Pancreas (tissue), 10 donors: ENCODE measurements around the gene ARL16. TPM values are rescaled to one million over a fixed set of nuclear protein-coding genes. Genes with fewer than 3 reads are reported as not detected.

Source experiments
- ATAC-seq, 4 donors: fragments of 200-7000 bp; cut with Tn5 transposase; one replicate each; pipeline versions ENCODE4 v1.8.0 to v1.9.1; 2020; ENCODE audit warnings: mild to moderate bottlenecking in 4 of 4, moderate library complexity in 4 of 4
- DNase-seq, 6 donors: peaks; one replicate each; pipeline ENCODE4 v3.0.0-alpha.2; 2020
- FAIRE-seq: peaks from 2 replicates; lab custom pipeline; 2012; peaks lifted over from hg19 to GRCh38; lab: Jason Lieb, UNC
- H3K27ac ChIP-seq, 4 donors: fragments of 200-600 bp; sonication (generic); 1 replicate in 3 of 4; 2 replicates in 1 of 4; pipeline versions ENCODE4 v1.5.0 to v1.8.0; 2020
- H3K27me3 ChIP-seq, 4 donors: fragments of 200-600 bp; one replicate each; pipeline ENCODE4 v1.8.0; 2021
- H3K36me3 ChIP-seq, 3 donors: fragments of 200-600 bp; sonication (generic) in 1 of 3; one replicate each; pipeline versions ENCODE4 v1.5.0 to v1.8.0; 2020 to 2021
- H3K4me1 ChIP-seq, 3 donors: fragments of 200-600 bp; one replicate each; pipeline ENCODE4 v1.8.0; 2021
- H3K4me3 ChIP-seq, 4 donors: fragments of 200-600 bp; sonication (generic) in 2 of 4; one replicate each; pipeline versions ENCODE4 v1.5.0 to v1.8.0; 2020 to 2021
- H3K9me3 ChIP-seq, 4 donors: fragments of 200-600 bp; one replicate each; pipeline ENCODE4 v1.8.0; 2021
- WGBS, 2 donors: extraction: QIAGEN DNeasy Blood & Tissue Kit; methylation state at CpG; one replicate each; pipeline ENCODE4 v1.1.7; 2013; 5-methylcytosine and 5-hydroxymethylcytosine counted together
- intact Hi-C, 3 donors: fragments of 100-400 bp; cut with DNase I; formaldehyde crosslinking; loops; one replicate each; pipeline versions ENCODE4 v1.11.1 to v1.14.2; 2022
- polyA plus RNA-seq, 2 donors: library from polyadenylated mRNA; stranded (reverse); fragments of 200-250 nt; gene quantifications; one replicate each; pipeline ENCODE4 v1.2.3, GENCODE V29; 2013
- total RNA-seq, 6 donors: library from RNA; stranded (reverse); fragmentation: NEBNext Ultra II Directional in 4 of 6; extraction: Animal tissue kit (Norgen Biotek cat#: 25700) in 4 of 6; gene quantifications; one replicate each; pipeline versions ENCODE4 v1.2.1 to v1.2.4, GENCODE V29; 2021 to 2023
- TF ChIP-seq, protein P1 (sequence below), 4 donors: fragments of 200-600 bp; sonication (generic) in 3 of 4; IDR thresholded peaks; one replicate each; pipeline versions ENCODE4 v1.5.0 to v1.8.0; 2021; ENCODE audit warnings: antibody characterized with exemption in 4 of 4
- donor health status: healthy with polysubstance abuse.
- donor health status: DM: no; HTN: no; CAD: no; lungs with moderate emphysema.
- donor health status: DM: no; HTN: no; CAD: no.
- donor health status: control.
- donor health status: control.
- donor health status: Bipolar disorder and iron deficiency.
- donor health status: DM: yes; HTN: yes; CAD: no.
- donor health status: DM: no; HTN: no; CAD: no.
- donor health status: DM: no; HTN: no; CAD: no.
- donor health status: DM: yes; HTN: yes; CAD: no.

Gene ARL16
- total and polyA plus RNA-seq, 8 donors = 10.5 to 119 (median 13.7) TPM

DNA sequence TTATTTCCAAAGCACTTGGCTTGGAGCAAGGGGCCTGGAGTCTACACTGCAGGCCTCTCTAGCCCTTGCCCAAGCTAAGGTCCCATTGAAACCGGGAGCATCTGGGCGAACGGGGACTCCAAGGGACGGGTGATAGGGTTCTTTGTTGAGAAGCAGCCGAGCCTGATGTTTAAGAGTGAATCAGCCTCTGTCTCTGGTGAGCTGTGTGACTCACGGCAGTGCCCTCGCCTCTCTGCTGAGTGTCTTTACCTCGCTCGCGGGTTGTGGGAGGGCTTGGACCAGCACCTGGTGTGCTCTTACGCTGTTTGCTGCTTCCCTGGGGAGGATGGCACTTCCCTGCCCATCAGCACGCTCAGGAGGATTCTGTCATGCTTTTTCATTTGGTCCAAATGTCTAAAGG, 1.5 kb upstream of the ARL16 start:
- peaks cover 0 to 31% (median 15%) of the 10 kb centered on the region in 3 donors for H3K36me3 ChIP-seq
- H3K9me3 ChIP-seq = no peaks in the 10 kb centered on the region
- peaks cover 10 to 19% (median 13%) of the 10 kb centered on the region in 3 donors for H3K4me1 ChIP-seq
- WGBS, 2 donors = 58 to 61% methylated on average over 12 of the region's 12 CpGs
- no peak for FAIRE-seq
- intact Hi-C loops = no loop called here
- H3K27ac ChIP-seq = no peak overlapping the region
- no peak for DNase-seq
- TF ChIP-seq, protein P1, sequence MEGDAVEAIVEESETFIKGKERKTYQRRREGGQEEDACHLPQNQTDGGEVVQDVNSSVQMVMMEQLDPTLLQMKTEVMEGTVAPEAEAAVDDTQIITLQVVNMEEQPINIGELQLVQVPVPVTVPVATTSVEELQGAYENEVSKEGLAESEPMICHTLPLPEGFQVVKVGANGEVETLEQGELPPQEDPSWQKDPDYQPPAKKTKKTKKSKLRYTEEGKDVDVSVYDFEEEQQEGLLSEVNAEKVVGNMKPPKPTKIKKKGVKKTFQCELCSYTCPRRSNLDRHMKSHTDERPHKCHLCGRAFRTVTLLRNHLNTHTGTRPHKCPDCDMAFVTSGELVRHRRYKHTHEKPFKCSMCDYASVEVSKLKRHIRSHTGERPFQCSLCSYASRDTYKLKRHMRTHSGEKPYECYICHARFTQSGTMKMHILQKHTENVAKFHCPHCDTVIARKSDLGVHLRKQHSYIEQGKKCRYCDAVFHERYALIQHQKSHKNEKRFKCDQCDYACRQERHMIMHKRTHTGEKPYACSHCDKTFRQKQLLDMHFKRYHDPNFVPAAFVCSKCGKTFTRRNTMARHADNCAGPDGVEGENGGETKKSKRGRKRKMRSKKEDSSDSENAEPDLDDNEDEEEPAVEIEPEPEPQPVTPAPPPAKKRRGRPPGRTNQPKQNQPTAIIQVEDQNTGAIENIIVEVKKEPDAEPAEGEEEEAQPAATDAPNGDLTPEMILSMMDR (IDR thresholded peaks at IDR 0.05) = no peak
- ATAC-seq = no peak
- H3K27me3 ChIP-seq = no peaks in the 10 kb centered on the region
- H3K4me3 ChIP-seq = peak overlapping the region in 2 of 4 donors; percentile 97

DNA sequence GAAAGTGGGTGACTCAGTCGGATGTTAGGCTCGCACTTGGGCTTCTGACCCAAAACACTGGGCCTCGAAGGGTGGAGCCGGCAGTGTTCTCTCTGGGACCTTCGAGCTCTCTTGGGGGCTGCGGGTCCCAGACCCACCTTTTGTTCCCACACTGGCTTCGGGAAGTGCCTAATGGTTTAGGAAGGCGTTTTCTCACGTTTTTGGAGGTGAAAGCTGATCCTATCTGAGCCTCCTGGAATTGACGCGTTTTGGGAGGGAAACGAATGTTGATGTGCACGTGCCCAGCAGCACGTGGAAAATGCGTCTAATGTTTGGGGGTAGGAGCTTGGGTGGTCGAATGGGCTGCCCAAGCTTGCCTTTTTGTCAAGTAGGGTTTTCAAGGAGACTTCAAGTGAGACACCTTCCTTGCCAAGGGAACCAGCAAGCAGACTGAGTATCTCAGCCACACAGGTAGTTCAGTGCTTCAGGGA, 880 bp upstream of the ARL16 start:
- FAIRE-seq = no peak
- TF ChIP-seq, protein P1 (IDR thresholded peaks at IDR 0.05) = no peak

DNA sequence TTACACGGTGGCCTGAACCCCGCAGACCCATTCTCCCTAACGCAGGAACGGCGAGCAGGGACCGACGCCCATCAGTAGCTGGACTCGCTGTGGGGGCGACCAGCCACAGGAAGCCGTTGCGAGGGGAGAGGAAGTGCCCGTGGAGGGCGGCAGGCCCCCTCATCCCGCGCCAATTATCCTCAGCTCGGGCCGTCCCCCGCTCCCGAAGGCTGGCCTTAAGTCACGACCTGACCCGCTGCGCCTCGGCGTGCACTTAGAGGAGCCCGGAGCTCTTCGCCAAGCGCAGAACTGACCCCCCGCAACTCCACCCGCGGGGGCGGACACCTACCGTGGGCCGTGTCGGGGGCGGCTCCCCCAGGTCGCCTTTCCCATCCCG, 401 bp downstream of the ARL16 start:
- ATAC-seq (peak in 3 of 4 donors; percentile 12 to 33 (median 29)), FAIRE-seq (no peak), DNase-seq (no peak)
- Histone ChIP-seq H3K4me1 (peaks cover 10 to 19% (median 13%) of the 10 kb centered on the region in 3 donors), H3K27me3 (no peaks in the 10 kb centered on the region), H3K27ac (peak overlapping the region; percentile 20 to 76 (median 65)), H3K9me3 (no peaks in the 10 kb centered on the region), H3K36me3 (peaks cover 0 to 17% (median 11%) of the 10 kb centered on the region in 3 donors), H3K4me3 (peak overlapping the region; percentile 81 to 99 (median 97))
- intact Hi-C loops = no loop called here
- TF ChIP-seq, protein P1 (IDR thresholded peaks at IDR 0.05) = no peak
- WGBS, 2 donors = 1% methylated on average over 37 of the region's 37 CpGs

More for the DNA sequence above, 880 bp upstream of the ARL16 start:
- Histone ChIP-seq H3K27me3 (no peaks in the 10 kb centered on the region), H3K36me3 (peaks cover 0 to 26% (median 15%) of the 10 kb centered on the region in 3 donors), H3K27ac (peak overlapping the region; percentile 51 to 62 (median 56)), H3K4me3 (peak overlapping the region; percentile 81 to 99 (median 97)), H3K9me3 (no peaks in the 10 kb centered on the region), H3K4me1 (peaks cover 10 to 19% (median 13%) of the 10 kb centered on the region in 3 donors)
- WGBS, 2 donors = 1% methylated on average over 16 of the region's 16 CpGs
- DNase-seq (no peak), ATAC-seq (no peak)
- intact Hi-C loops = no loop called here

DNA sequence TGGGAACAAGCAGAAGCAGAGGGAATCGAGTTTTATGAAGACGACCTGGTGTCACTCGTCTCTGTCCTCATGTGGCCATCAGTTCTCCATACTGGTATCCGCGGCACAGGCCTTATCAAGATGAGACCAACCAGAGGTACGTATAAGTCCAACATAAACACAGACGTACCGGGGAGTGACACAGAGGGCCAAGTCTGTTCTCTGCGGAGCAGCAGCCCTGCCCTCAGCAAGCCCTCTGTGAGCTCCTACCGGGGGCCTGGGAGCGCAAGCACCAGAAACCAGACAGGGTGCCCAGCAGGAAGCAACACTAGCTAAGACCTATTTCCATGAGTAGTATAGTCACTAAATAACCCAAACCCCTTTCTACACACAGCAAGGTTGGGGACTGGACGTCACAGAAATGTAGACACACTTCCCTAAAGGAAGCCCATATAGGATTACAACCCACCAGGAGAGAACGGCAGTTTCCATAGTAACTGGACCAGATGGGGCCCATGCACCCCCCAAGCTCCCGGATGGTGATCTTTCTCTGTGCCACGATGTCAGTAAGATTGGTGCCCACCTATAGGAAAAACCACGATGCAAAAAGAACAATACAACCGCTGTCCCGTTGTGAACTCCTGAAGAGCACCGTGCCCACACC, 911 bp downstream of the ARL16 start:
- intact Hi-C loops = no loop called here
- TF ChIP-seq, protein P1 (IDR thresholded peaks at IDR 0.05) = no peak
- peaks cover 0 to 14% (median 7%) of the 10 kb centered on the region in 3 donors for H3K36me3 ChIP-seq
- peak overlapping the region; percentile 81 to 99 (median 97) for H3K4me3 ChIP-seq
- peak overlapping the region in 2 of 4 donors; percentile 20 to 76 for H3K27ac ChIP-seq
- no peaks in the 10 kb centered on the region for H3K27me3 ChIP-seq
- FAIRE-seq (no peak), DNase-seq (no peak), ATAC-seq (no peak)
- H3K4me1 ChIP-seq = peaks cover 10 to 19% (median 13%) of the 10 kb centered on the region in 3 donors
- no peaks in the 10 kb centered on the region for H3K9me3 ChIP-seq
- WGBS, 2 donors = 28 to 33% methylated on average over 19 of the region's 19 CpGs

DNA sequence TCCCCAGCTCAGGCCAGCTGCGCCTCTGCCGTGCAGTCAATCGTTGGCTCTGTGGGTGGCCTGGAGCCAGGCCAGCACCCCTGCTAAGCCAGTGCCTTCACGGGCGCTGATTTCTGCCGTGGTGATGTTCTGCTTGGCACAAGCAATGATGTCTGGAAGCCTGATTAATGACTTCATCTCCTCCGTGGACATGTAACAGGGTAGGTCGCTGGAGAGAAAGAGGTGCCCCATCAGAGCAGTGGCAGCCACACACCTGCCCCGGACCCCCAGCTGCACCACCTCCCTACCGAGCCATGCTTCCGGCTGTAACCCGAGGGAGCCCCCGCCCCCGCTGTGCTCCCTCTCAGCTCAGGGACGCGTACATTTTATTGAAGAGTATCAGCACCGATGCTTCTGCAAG, 1.9 kb downstream of the ARL16 start:
- ATAC-seq = peak in 1 of 4 donors; percentile 9
- peaks cover 0 to 6% (median 0%) of the 10 kb centered on the region in 3 donors for H3K36me3 ChIP-seq

More for the DNA sequence above, 1.9 kb downstream of the ARL16 start:
- 56 to 59% methylated on average over 17 of the region's 17 CpGs for WGBS, 2 donors
- Histone ChIP-seq H3K27ac (peak overlapping the region in 2 of 4 donors; percentile 0 to 24), H3K9me3 (no peaks in the 10 kb centered on the region), H3K4me1 (peaks cover 10 to 19% (median 13%) of the 10 kb centered on the region in 3 donors), H3K27me3 (no peaks in the 10 kb centered on the region), H3K4me3 (no peak overlapping the region)
- intact Hi-C loops = no loop called here
- FAIRE-seq (no peak), DNase-seq (peak in 4 of 6 donors; percentile 48 to 76 (median 62))
- TF ChIP-seq, protein P1 (IDR thresholded peaks at IDR 0.05) = no peak
